ENCODE data around the gene USP3. TPM values are rescaled to one million over a fixed set of nuclear protein-coding genes. Genes with fewer than 3 reads are reported as not detected.
A peak's percentile ranks its signal among the peaks of the same experiment; 100 is the strongest.

USP3 gene
- total and polyA plus RNA-seq, 2 of the 13 experiments (the other 11 are each of a cell fraction or from before 2014, with no cell fraction given), result 14.3 to 61.2 TPM

- no peak for TF ChIP-seq ZNF180 (CRISPR knock-in tag; IDR thresholded peaks at IDR 0.05; ENCODE audit: borderline replicate concordance, low read depth)
- 0 out of 2 replicates have a peak, but pooled peaks have one; percentile 32 for TF ChIP-seq ZXDC (CRISPR knock-in tag; IDR thresholded peaks at IDR 0.05)
- TF ChIP-seq POLR2AphosphoS5 (IDR thresholded peaks at IDR 0.05; ENCODE audit: low read depth, low read length), result peak; percentile 49; the same call in 1 of the 2 replicates
- peak; percentile 39; the same call in 1 of the 2 replicates for TF ChIP-seq PHF20 (CRISPR knock-in tag; IDR thresholded peaks at IDR 0.05)
- peak; percentile 71 for TF ChIP-seq PHF8 (CRISPR knock-in tag; IDR thresholded peaks at IDR 0.05)
- TF ChIP-seq NR2F2 (IDR thresholded peaks at IDR 0.05; ENCODE audit: borderline replicate concordance, low read depth), result 0 out of 2 replicates have a peak, but pooled peaks have one; percentile 7
- TF ChIP-seq ZNF12 (CRISPR knock-in tag; IDR thresholded peaks at IDR 0.05), result no peak
- TF ChIP-seq ZMYM3 (CRISPR knock-in tag; IDR thresholded peaks at IDR 0.05), result peak; percentile 32; the same call in 1 of the 2 replicates
- TF ChIP-seq ZNF766 (CRISPR knock-in tag; IDR thresholded peaks at IDR 0.05; ENCODE audit: borderline replicate concordance), result no peak
- TF ChIP-seq HNRNPLL (IDR thresholded peaks at IDR 0.05; ENCODE audit: low read depth, low read length, poor library complexity, severe bottlenecking), result peak; percentile 29
- TF ChIP-seq RBFOX2 (IDR thresholded peaks at IDR 0.05; ENCODE audit: low read depth, low read length), result peak; percentile 67; the same call in 1 of the 2 replicates
- no peak; the same call in 1 of the 2 replicates for TF ChIP-seq ZNF451 (CRISPR knock-in tag; IDR thresholded peaks at IDR 0.05)
- TF ChIP-seq, protein P1, sequence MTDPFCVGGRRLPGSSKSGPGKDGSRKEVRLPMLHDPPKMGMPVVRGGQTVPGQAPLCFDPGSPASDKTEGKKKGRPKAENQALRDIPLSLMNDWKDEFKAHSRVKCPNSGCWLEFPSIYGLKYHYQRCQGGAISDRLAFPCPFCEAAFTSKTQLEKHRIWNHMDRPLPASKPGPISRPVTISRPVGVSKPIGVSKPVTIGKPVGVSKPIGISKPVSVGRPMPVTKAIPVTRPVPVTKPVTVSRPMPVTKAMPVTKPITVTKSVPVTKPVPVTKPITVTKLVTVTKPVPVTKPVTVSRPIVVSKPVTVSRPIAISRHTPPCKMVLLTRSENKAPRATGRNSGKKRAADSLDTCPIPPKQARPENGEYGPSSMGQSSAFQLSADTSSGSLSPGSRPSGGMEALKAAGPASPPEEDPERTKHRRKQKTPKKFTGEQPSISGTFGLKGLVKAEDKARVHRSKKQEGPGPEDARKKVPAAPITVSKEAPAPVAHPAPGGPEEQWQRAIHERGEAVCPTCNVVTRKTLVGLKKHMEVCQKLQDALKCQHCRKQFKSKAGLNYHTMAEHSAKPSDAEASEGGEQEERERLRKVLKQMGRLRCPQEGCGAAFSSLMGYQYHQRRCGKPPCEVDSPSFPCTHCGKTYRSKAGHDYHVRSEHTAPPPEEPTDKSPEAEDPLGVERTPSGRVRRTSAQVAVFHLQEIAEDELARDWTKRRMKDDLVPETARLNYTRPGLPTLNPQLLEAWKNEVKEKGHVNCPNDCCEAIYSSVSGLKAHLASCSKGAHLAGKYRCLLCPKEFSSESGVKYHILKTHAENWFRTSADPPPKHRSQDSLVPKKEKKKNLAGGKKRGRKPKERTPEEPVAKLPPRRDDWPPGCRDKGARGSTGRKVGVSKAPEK (CRISPR knock-in tag; IDR thresholded peaks at IDR 0.05; ENCODE audit: borderline replicate concordance), result 0 out of 2 replicates have a peak, but pooled peaks have one; percentile 44
Observed at GRCh38 chr15:63601026-63601703, 96.8 kb downstream of the USP3 start (continued).

Data from HepG2 (cell line).